Measurements from ENCODE around the gene MB. TPM values are rescaled to one million over a fixed set of nuclear protein-coding genes. Genes with fewer than 3 reads are reported as not detected.

MB gene
- total RNA-seq, 6 experiments from 2014 or later = 0.61 to 10.2 (median 1.3) TPM

DNA sequence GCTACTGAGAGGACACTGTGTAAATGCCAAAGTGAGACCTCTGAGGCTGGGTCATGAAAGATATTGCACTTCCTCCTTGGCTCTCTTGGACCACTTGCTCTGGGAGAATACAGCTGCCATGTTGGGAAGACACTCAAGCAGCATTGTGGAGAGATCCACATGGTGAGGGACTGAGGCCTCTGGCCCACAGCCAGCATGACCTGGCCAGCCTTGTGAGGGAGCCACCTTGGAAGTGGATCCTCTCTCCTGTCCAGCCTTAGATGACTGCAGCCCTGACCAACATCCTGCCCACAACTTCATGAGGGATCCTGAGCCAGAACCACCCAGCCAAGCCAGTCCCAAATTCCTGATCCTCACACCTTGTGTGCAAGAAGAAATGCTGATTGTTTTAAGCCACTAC lies 30.4 kb downstream of the MB start:
- DNase-seq (no peak), ATAC-seq (no peak)
- H3K27ac ChIP-seq = no peak overlapping the region
- TF ChIP-seq, protein P1, sequence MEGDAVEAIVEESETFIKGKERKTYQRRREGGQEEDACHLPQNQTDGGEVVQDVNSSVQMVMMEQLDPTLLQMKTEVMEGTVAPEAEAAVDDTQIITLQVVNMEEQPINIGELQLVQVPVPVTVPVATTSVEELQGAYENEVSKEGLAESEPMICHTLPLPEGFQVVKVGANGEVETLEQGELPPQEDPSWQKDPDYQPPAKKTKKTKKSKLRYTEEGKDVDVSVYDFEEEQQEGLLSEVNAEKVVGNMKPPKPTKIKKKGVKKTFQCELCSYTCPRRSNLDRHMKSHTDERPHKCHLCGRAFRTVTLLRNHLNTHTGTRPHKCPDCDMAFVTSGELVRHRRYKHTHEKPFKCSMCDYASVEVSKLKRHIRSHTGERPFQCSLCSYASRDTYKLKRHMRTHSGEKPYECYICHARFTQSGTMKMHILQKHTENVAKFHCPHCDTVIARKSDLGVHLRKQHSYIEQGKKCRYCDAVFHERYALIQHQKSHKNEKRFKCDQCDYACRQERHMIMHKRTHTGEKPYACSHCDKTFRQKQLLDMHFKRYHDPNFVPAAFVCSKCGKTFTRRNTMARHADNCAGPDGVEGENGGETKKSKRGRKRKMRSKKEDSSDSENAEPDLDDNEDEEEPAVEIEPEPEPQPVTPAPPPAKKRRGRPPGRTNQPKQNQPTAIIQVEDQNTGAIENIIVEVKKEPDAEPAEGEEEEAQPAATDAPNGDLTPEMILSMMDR (IDR thresholded peaks at IDR 0.05) = no peak
- TF ChIP-seq POLR2A (IDR thresholded peaks at IDR 0.05) = no peak
- H3K36me3 ChIP-seq = no peaks in the 10 kb centered on the region
- intact Hi-C loops (cut with DNase I) = no loop called here
- H3K4me1 ChIP-seq = no peaks in the 10 kb centered on the region
- no peaks in the 10 kb centered on the region for H3K27me3 ChIP-seq
- no peak overlapping the region for H3K4me3 ChIP-seq
- no peaks in the 10 kb centered on the region for H3K9me3 ChIP-seq

GRCh38 chr22:35582861-35583670 lies 34.1 kb downstream of the MB start:
- intact Hi-C loops (cut with DNase I) = loop anchor here (5.0 kb wide), 2 partner anchors 151 to 231 kb away; no protein-coding TSS in a partner anchor
- Histone ChIP-seq H3K9me3 (no peaks in the 10 kb centered on the region), H3K27me3 (no peaks in the 10 kb centered on the region), H3K27ac (no peak overlapping the region), H3K36me3 (no peaks in the 10 kb centered on the region), H3K4me1 (no peaks in the 10 kb centered on the region), H3K4me3 (no peak overlapping the region)
- TF ChIP-seq, protein P1 (IDR thresholded peaks at IDR 0.05) = peak; percentile 88 to 96 (median 94)
- TF ChIP-seq POLR2A (IDR thresholded peaks at IDR 0.05) = no peak
- peak in 2 of 3 donors; percentile 45 to 62 for DNase-seq
- WGBS (ENCODE audit: insufficient coverage, low coverage, low lambda C conversion rate, missing lambda C conversion rate) = 12% methylated on average over 9 of the region's 13 CpGs
- peak; percentile 84 to 93 (median 86) for ATAC-seq

DNA sequence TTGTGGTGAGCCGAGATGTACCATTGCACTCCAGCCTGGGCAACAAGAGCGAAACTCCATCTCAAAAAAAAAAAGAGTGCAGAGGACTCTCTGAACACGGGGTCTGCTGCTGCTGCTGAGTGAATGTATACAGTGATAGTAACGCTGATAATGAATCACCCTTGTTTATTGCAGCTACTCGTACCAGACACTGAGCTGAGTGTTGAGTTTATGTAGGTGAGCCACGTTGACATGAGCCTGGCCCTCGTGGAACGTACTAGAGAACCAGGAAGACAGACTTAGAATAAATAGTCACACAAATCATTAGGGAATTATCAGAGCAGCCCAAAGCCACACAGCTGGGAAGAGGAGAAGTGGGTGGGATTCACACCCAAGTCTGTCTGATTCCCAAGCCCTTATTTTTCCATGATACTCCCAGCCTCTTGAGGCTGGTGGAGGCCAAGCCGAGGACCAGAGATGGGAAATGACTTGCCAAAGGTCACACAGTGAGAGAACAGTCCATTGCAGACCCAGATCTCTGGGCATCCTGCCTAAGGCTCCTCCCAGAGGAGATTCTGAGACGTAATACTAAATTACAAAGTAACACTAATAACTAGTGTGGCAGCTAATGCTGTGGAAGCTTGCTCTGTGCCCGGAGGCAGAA lies 34.8 kb downstream of the MB start:
- TF ChIP-seq, protein P1 (IDR thresholded peaks at IDR 0.05) = no peak
- no peak for TF ChIP-seq POLR2A (IDR thresholded peaks at IDR 0.05)
- Histone ChIP-seq H3K36me3 (no peaks in the 10 kb centered on the region), H3K9me3 (no peaks in the 10 kb centered on the region), H3K27ac (no peak overlapping the region), H3K4me3 (no peak overlapping the region), H3K27me3 (no peaks in the 10 kb centered on the region), H3K4me1 (no peaks in the 10 kb centered on the region)
- 72% methylated on average over 10 of the region's 11 CpGs for WGBS (ENCODE audit: insufficient coverage, low coverage, low lambda C conversion rate, missing lambda C conversion rate)
- intact Hi-C loops (cut with DNase I) = loop anchor here (5.0 kb wide), 2 partner anchors 150 to 230 kb away; no protein-coding TSS in a partner anchor
- DNase-seq (no peak), ATAC-seq (no peak)

DNA sequence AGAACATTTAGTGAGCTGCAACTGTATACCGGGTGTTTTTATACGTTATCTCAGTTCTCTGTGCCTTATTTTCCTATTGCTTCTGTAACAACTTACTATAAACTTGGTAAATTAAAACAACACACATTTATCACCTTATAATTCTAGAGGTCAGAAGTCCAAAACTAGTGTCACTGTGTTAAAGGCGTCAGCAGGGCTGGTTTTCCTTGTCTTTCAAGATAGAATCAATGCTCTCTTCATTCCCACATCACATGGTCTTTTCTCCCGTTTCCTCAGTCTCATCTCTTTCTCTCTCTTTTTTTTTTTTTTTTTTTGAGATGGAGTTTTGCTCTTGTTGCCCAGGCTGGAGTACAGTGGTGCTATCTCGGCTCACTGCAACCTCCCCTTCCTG lies 36.1 kb downstream of the MB start:
- H3K27me3 ChIP-seq = no peaks in the 10 kb centered on the region
- no peak overlapping the region for H3K4me3 ChIP-seq
- ATAC-seq (no peak), DNase-seq (no peak)
- no peak overlapping the region for H3K27ac ChIP-seq
- WGBS (ENCODE audit: insufficient coverage, low coverage, low lambda C conversion rate, missing lambda C conversion rate) = 74% methylated on average over 4 of the region's 5 CpGs
- TF ChIP-seq POLR2A (IDR thresholded peaks at IDR 0.05) = no peak
- TF ChIP-seq, protein P1 (IDR thresholded peaks at IDR 0.05) = no peak
- H3K9me3 ChIP-seq = no peaks in the 10 kb centered on the region
- no peaks in the 10 kb centered on the region for H3K4me1 ChIP-seq
- no peaks in the 10 kb centered on the region for H3K36me3 ChIP-seq
- intact Hi-C loops (cut with DNase I) = loop anchor here (5.0 kb wide), 2 partner anchors 149 to 229 kb away; no protein-coding TSS in a partner anchor

Data from right lobe of liver (tissue), 6 donors.